ENCODE results near the gene ATG9A.
A peak's percentile ranks its signal among the peaks of the same experiment; 100 is the strongest.

GRCh38 chr2:219206328-219207133, 22.9 kb downstream of the ATG9A start, which contains the start of gene ZFAND2B:
- no peak; a peak in 1 of 4 replicates for TF ChIP-seq CTCF (IDR thresholded peaks at IDR 0.05; ENCODE audit: control extremely low read depth in 1 of 3, insufficient read depth in 1 of 3, low read depth in 1 of 3, low read length in 3 of 3)
- TF ChIP-seq RXRA (IDR thresholded peaks at IDR 0.05; ENCODE audit: insufficient read depth, low read depth, low read length) = no peak
- TF ChIP-seq TEAD4 (IDR thresholded peaks at IDR 0.05; ENCODE audit: low read depth, low read length) = no peak
- TF ChIP-seq ZNF274 (IDR thresholded peaks at IDR 0.05; ENCODE audit: borderline replicate concordance, extremely low read depth, low read length) = no peak
- TF ChIP-seq TAF1 (IDR thresholded peaks at IDR 0.05; ENCODE audit: low read depth, low read length) = peak; percentile 88
- no peak for TF ChIP-seq SP2 (IDR thresholded peaks at IDR 0.05; ENCODE audit: low read length)
- peak in 1 of 2 experiments; percentile 81; a peak in 2 of 3 replicates for TF ChIP-seq POLR2A (IDR thresholded peaks at IDR 0.05; ENCODE audit: control extremely low read depth in 1 of 2, low read depth in 2 of 2, low read length in 2 of 2)
- TF ChIP-seq RFX5 (IDR thresholded peaks at IDR 0.05; ENCODE audit: borderline replicate concordance, low read depth, low read length) = no peak
- TF ChIP-seq EZH2 (IDR thresholded peaks at IDR 0.05; ENCODE audit: low read depth, low read length, severe bottlenecking) = no peak
